ENCODE data around the gene MRM2.

Gene MRM2

DNA sequence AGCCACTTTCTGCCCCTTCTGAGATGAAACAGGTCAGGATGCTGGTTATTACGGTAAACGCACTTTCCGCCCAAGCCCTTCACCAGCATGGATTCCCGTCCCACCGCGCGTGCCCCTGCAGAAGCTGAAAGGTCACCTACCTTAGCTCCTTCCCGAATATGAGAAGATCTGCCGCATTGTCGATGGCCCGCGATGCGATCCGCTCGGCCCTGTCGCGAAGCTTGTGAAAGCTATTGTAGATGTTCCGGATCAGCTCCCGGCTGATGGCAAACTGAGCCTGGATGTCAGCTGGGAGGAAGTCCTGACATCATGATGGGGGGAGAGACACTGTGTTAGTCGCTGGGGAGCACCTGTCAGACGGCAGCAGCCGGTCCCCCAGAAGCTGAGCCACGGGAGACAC, 22.2 kb upstream of the MRM2 start:
- no peak for DNase-seq

DNA sequence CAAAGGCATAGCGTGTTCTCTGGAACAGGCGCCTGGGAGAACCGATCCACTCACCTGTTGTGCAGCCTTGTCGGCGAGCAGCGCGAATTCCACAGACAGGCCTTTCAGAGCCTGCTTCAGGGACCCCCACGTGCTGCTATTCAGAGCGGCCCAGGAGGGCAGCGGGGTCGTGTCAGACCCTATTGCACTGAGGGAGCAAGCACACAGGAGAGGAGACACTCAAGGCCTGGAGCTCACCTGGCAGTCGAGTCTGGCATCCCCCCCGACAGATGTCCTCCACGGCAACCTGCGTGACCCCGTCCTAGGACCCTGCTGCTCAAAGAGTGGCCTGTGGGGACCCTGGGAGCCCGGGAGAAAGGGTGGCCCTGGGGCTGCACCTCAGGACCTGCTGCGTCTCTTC, 21.2 kb upstream of the MRM2 start:
- no peak for DNase-seq

DNA sequence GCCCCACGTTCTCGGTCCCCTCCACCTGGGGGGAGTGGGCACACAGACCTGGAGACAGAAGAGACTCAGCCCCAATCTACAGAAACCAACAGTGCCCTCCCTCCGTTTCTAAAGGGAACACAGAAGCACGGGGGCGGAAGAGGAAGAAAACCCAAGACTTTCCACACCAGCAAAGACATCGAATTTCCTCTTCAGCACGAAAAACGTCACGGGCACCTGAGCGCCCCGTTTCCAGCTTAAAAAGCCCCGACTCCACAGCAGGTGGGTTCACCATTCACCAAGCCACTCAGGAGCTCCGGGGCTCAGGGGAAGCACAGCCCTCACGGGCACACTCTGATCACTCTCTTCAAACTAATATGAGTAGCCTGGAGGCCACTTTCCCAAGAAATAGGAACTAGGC, 19.6 kb upstream of the MRM2 start:
- DNase-seq = peak; percentile 36 to 85

DNA sequence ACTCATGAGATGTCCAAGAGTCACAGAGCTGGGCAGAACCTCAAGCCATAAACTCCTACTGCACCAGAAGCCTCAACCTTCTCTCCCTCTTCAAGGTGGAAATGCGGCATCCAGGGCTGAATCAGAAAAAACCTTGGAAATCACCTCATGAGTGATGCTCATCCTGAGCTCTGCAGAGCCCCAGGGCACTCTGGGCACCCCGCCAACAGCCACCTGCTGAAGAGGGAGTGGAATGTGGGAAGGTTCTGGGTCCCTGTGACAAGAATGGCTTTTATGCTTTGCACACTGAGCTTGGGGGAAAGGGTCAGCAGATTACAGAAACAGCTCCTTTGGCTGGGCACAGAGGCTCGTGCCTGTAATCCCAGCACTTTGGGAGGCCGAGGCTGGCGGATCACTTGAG, 18.8 kb upstream of the MRM2 start:
- no peak for DNase-seq

DNA sequence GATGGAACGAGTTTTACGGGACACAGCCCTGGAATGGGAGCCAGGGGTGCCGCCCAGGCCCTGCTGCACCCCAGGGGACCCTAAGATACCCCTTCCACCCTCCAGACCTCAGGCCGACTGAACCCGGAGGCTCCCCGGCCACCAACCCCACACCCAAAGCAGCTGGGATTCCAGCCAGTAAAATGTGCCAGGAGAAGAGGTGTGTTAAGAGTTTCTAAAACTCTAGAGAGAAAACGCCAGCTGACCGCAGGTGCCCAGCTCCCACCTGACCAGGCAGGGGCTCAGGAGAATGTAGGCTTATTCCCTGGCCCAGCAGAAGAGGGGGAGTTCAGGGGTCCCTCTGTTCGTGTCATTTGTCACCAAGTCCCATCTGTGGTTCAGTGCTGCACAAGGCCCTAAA, 17.5 kb upstream of the MRM2 start:
- no peak for DNase-seq

DNA sequence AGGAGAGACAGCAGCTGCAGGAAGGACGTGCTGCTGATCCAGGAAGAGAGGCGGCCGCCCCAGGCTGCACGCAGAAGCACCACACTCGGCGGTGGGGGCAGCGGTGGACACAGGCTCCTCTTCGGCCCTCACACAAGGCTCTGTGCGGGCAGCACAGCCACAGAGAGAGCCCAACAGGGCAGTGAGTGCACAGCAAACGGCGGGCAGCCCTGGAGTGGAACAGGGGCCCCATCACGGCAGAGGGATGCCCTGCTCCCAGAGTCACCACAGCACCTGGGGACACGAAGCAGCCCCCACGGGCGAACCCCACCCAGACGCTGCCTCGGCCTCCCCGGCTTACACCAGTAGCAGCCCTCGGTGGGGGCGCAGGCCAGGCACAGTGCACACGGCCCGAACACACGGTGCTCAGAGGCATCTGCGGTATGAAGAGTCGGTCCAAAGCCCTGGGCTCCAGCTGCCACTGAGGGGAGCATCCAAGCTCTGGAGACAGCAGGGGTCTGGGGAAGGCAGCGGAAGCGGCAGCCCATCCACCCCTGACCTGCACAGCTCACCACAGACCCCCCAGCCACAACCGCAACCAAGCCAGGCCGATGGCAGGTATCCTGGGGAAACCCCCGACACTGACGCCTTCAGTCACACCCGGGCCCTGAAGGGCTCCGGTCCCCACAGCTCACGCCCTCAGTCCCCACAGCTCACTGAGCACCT, 16.8 kb upstream of the MRM2 start:
- peak; percentile 16 to 51 for DNase-seq

DNA sequence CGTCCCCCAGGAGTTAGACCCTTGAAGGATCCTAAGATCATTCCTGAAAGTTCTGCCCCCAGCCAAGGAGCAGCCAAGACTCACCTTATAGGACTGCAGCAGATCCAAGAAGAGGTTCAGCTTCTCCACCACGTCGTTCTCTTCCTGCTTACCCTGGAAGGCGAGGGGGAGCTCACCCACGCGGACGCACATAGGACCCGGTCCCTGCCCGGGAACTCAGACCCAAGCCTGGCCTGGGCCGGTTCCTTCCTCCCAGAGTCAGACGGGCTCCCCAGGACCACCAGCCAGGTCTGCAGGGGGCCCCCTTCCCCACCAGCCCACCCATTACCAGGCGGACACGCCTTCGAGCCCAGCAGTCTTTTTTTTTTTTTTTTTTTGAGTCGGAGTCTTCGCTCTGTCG, 15.6 kb upstream of the MRM2 start:
- no peak for DNase-seq

DNA sequence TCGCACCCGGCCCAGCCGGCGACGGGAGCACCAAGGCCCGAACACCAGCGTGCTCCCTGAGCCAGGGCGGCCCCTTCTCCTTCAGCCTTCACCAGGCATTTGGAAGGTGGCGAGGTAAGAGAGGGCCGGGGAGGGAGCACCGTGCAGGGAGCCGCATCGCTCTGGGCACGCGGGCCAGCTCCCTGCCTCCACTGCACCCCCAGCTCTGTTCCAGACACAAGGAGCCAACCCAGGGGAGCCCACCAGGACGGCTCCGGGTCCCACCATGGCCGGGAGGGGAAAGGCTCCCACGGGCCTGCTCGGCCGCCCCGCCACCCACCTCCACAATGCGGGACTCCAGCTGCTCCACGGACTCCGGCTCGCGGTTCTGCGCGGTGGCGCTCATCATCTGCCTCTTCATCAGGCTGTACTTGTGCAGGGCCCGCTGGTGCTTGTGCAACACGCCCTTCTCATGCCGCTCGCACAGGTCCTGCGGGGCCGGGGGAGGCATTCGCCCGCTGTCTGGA, 15.1 kb upstream of the MRM2 start:
- no peak for DNase-seq

DNA sequence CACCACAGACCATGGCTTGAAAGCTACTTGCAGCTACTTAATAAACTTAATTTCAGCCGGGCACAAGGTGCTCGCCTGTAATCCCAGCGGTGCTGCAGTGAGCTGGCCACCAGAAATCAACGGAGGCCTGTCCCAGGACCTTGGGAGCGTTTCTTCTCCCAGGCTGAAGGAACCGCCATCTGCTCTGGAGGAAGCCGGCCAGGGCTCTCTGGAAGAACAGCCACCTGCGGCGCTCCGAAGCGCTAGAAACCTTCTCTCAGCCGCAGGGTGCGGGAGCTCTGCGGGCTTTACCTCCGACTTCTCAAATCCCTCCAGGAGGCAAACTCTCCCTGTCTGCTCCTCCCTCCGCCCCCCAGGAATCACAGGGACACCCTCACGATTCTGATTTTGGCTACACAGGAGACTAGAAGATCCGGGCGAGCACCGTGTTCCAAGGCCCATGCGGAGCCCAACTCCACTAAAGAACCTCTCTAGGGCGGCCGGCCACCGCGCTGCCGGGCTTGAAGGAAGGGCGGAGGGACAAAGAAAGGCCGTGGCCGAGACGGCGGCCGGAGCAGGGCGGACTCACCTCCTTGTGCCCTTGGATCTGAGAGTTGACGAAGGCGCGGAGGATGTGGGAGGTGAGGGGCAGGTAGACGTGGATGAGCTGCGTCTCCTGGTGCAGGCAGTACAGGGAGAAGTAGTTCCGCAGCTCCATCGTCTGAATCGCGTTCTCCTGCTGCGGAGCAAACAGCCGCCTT, 14.5 kb upstream of the MRM2 start:
- no peak for DNase-seq

DNA sequence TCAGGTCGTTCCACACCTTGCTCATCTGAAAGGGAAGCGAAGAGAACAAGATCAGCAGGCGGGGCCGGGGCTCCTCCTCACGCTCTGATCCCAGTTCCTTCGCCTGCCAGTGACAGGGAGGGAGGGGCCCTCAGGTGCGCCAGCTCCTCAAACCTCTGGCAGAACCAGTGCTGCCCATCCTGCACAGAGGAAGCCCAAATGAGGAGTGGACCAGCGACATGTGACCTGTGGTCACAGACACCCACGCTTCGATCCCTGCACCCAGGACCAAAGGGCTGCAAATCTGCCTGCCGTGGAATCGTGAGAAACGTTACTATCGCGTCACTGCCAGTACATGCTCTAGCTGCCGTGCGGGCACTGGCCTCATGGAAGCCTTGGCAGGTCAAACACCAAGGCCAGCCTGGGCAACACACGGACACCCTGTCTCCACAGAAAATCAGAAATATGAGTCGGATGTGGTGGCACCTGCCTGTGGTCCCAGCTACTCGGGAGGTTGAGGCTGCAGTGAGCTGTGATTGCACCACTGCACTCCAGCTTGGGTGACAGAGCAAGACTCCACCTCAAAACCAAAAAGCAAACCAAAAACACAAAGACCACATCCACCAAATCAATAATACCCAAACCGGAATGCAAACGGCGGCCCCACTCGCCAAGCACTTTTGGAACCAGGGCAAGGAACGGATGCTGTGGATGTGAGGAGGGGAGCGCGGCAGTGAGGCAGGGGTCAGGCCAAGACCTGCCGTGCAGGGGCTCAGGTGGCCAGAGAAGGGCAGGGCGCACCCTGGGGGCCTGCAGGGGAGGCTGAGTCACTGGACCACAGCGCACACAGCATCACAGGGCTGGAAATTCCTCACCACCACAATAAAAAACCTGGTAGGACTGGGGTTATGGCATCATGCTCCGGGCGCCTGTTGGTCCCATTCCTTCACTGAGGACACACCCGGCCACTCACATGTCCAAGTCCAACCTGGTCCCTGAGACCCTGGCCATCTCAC, 13.4 kb upstream of the MRM2 start:
- no peak for DNase-seq

DNA sequence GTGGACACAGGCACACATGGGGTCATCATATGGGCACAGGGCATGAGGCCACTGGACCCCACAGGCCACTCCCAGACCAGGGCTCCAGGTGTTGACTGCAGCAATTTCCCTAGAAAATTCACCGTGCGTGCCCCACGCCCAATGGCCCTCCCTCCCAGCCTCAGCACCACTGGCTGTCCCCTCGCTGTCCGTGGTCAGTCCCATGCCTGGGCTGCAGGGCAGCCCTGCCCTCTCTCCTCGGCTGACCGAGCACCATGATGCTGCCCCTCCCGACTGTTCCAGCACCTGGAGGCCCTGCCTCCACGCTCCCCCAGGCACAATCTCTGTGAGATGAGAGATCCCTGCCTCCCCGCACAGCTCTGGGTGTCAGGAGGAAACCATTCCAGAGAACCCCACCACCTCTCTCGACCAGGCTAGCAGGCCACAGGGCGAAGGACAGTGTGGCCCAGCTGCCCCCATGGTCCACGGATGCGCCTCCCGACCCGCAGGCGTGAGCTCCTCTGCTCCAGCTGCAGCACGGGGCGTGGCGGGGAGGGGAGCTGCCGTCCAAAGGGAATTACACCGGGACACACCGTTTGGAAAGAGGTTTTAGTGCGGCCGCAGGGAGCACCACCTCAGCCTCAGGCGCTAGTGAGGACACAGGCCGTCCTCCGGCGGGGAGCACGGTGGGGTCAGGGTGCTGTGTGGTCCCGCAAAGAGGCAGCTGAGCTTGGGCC, 12.6 kb upstream of the MRM2 start:
- DNase-seq = no peak

DNA sequence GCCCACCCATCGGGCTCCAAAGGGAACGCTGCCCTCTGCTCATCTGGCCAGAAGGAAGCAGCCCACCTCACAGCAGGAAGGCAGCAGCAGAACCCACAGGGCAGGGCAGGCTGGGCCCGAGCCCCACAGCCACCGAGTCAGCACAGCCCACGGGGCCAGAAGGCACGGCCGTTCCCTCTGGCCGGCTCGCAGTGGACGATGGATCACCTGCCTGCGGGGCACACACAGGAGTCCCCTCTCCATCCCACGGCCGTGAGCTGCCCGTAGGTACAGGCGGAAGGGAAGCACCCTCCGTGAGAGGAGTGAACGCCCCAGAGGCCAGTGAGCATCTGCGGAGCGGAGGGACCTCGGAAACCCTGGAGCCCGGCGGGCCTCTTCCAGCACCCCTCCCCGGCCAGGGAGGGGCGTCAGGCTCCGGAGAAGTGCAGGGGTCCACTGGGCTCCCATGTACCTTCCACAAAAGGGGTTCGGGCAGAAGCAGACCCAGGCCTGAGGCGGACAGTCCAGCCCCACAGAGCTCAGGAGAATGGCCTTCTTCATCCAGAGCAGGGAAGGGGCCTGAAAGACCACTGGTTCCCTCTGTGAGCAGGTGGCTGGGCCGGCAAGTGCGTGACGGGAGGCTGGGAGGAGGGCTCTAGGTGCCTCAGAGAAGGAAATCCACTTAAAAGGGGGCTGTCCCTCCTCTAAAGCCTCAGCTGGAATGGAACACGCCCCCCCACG, 11.7 kb upstream of the MRM2 start:
- no peak for DNase-seq

DNA sequence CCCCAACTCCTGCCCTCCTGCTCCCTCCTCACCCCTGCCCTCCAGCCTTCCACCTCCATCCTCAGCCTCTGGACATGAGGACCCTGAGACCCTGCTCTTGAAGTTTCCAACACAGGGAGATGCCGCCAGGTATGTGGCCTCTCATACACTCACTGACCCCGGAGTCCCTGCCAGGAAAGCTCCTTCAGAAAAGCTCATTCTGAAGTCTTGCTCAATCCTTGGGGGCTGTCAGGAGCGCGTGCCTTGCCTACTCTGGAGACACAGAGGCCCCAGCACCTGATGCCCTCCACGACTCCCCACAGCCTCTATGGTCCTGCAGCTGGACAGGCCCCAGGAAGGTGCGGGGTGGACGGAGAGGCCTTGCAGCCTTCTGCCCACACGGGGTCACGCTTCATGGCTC, 11.0 kb upstream of the MRM2 start:
- no peak for DNase-seq

DNA sequence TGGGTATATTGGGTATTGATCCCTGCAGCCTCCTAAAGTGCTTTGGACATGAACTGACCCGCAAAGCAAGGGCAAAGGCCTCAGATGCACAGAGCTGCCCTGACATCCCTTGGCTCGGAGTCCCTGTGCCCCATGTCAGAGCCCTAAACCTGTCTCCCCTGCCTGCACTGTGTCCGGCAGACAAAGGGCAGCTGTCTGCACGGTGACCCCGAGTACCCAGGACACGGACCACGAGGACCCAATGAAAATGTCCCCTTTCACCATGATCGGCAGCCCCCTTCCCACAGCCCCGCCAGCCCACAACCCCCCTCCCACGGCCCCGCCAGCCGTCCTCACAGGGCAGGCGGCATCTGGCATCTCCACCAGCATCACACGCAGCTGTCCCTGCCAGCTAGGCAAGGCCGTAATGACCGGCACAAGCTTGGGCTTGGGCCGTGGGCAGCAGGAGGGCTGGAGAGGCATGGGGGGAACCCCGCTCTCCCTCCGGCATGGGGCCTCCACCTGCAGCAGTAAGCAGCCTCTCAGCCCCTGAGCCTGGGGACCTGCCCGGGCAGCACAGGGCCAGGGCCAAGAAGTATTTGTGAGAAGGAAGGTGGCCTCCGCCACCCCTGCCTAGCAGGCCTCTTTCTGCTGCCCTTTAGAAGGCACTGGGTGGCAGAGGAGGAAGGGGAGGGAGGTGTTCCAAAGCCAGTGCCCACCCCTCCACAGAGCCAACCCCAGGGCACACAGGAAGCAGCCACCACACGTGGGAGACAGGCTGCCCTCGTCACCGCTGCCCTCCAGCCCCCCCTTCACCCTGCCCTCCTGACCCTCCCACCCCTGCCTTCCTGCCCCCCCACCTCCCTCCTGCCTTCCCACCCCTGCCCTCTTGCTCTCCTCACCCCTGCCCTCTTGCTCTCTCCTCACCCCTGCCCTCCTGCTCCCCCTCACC, 10.1 kb upstream of the MRM2 start:
- DNase-seq = no peak

DNA sequence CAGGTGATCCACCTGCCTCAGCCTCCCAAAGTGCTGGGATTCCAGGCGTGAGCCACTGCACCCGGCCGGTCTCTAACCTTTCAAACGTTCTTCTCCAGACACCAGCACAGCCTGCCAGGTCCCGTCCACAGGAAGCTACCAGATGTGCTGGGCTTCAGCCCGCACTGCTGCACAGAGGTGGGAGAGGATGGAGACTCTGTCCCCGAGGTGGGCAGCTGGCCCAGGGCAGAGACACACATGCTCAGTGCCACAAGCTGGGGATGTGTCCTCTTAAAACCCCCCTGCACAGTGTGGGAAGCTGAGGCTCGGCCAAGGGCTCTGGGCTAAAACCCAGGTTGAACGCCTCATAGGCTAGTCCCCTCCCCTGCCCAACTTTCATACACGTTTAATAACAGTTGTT, 9.4 kb upstream of the MRM2 start:
- no peak for DNase-seq

DNA sequence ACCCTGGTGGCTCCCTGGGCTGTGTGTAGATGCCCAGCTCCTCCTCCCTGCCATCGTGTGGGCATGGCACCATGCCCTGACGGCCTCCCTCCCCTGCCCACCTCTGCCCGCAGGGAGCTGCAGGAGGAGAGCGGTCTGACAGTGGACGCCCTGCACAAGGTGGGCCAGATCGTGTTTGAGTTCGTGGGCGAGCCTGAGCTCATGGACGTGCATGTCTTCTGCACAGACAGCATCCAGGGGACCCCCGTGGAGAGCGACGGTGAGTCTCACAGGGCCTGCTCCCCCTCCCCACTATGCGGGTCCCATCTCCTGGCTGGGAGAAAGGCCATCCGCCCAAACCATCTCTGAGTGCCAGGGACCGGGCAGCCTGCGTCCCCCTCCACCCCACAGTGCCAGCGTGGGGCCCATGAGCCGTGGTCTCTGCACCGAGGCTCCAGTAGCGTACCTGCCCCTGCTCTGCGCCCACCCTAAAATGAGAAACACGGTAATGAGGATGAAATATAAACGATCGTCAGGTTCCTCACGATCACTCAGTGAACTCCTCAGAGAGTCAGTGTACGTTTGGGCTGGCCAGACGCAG, 7.8 kb upstream of the MRM2 start:
- no peak for DNase-seq

DNA sequence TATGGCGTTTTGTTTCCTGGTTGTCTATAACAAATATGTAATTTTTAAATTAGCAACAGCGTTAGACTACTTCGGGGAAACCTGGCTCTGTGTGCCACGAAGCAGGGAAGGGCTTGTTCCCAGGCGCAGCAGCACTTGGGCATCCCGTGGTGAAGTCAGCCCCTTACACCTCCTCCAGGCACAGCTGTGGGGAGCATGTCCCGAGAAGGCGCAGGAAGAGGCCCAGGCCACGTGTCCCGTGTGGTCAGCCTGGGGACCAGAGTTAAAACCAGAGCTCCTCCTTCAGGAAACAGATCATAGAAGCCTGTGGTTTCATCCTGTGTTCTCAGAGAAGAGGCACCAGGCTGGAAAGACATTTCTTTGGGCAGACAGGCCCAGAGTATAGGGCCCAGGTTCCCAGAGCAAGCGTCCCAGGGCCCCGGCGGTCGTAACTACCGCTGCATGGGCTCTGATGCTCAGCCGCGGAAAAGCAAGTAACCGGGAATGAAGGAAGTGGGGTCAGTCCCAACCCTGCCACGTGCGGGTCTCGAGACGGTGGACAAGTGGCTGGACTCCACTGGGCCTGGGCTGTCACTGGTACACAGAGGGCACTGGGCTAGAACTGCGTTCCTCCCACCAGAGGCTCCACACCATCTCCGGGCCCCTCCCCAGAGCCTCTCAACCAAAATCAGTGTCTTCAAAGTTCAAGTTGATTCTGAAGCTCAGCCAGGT, 7.1 kb upstream of the MRM2 start:
- DNase-seq = peak; percentile 30 to 34

DNA sequence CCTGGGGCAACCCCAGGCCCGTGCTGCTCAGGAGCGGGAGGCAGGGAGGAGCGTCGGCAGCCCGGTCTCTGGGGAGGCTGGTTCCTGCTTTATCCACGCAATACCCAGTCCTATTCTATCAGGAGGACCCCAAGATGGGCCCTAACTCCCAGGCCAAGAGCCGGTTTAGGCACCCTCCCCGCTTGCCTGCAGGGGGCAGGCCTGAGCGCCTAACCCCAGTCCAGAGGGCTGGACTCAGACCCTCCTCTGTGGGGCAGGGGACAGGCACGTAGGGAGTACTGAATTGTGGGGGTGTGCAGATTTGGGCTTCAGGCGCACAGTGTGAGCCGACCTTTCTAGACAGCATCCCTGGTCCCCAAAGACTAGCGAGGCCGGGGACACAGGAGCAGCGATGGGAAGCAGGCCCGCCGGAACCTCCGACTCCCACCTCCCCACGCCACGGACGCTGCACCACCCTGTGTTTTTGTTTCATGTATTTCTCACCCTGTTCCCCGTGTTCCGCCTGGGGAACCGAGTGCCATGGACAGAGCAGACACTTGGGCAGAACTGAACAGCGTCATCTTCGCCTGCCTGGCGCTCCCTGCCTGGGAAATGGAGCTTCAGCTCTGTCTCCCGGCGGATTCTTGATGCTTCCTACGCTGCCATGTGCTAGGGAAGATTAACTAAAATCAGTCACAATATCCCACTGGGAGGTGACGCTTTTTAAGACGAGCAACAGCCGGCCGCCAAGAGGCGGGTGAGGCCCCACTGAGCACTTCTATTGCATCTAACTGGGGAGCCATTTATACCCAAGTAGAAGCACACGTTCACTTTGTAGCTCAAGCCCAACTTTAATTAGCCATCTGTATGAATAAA, 5.4 kb upstream of the MRM2 start:
- DNase-seq = no peak
